K562 (cell line): ENCODE measurements around the gene HOXC11. TPM values are rescaled to one million over a fixed set of nuclear protein-coding genes. Genes with fewer than 3 reads are reported as not detected.

Source experiments
- ATAC-seq: fragments of 200-7000 bp; cut with Tn5 transposase; 3 replicates; pipeline ENCODE4 v1.9.1; 2020; ENCODE audit warnings: moderate library complexity
- BruUV-seq: library from RNA; stranded (reverse); fragments of 400-500 nt; replicated peaks from 2 replicates; lab custom pipeline; 2021; lab: Mats Ljungman, UMichigan
- CTCF ChIA-PET: fragments of 300-600 bp; formaldehyde crosslinking; extraction: SDS; loops from one replicate; lab custom pipeline; 2021; ENCODE audit warnings: low intra/inter-chr PET ratio; lab: Yijun Ruan, JAX
- POLR2A ChIA-PET: fragments of 300-600, 350-650 bp; sonication (Branson Sonifier 250); formaldehyde crosslinking; extraction: SDS; loops from one replicate; lab custom pipeline; 2021; ENCODE audit warnings: antibody characterized with exemption, inconsistent platforms; lab: Yijun Ruan, JAX
- DNase-seq, 4 experiments: peaks; one replicate each; pipeline versions ENCODE4 v3.0.0 to v3.0.0-alpha.2; 2011 to 2018; ENCODE audit warnings: low spot score in 3 of 4, mixed read lengths in 3 of 4; ENCODE audit errors: extremely low read depth in 1 of 4
- FAIRE-seq: peaks from 2 replicates; lab custom pipeline; 2011; peaks lifted over from hg19 to GRCh38; lab: Jason Lieb, UNC
- H2AFZ ChIP-seq: 2 replicates; pipeline ENCODE4 v1.6.0; 2011; ENCODE audit warnings: low read depth, low read length, control low read depth, inconsistent platforms
- H3K27ac ChIP-seq: fragments of 200-600 bp; 3 replicates; pipeline ENCODE4 v1.8.0; 2011; ENCODE audit warnings: low read depth, mild to moderate bottlenecking, control low read depth, inconsistent platforms, low read length, moderate library complexity, mixed read lengths; ENCODE audit errors: extremely low read depth
- H3K27me3 ChIP-seq, 2 experiments: fragments of 300-600 bp in 1 of 2; 2 replicates in 1 of 2; 3 replicates in 1 of 2; pipeline versions ENCODE4 v1.6.0 to v1.8.0; 2011; ENCODE audit warnings: inconsistent platforms in 2 of 2, low read length in 2 of 2, mild to moderate bottlenecking in 1 of 2, mixed read lengths in 1 of 2, moderate library complexity in 1 of 2; ENCODE audit not compliant: control insufficient read depth in 2 of 2, insufficient read depth in 2 of 2
- H3K36me3 ChIP-seq: fragments of 300-600 bp; 3 replicates; pipeline ENCODE4 v1.8.0; 2011; ENCODE audit warnings: mild to moderate bottlenecking, low read length, inconsistent platforms; ENCODE audit not compliant: control insufficient read depth, insufficient read depth
- H3K4me1 ChIP-seq, 2 experiments: fragments of 200-600 bp in 1 of 2; replicated peaks in 1 of 2; 2 replicates in 1 of 2; 3 replicates in 1 of 2; pipeline versions ENCODE4 v1.5.1 to v1.8.0; 2011; ENCODE audit warnings: inconsistent platforms in 2 of 2, low read length in 2 of 2, mild to moderate bottlenecking in 1 of 2, mixed read lengths in 1 of 2, moderate library complexity in 1 of 2; ENCODE audit not compliant: control insufficient read depth in 2 of 2, insufficient read depth in 2 of 2
- H3K4me2 ChIP-seq: 2 replicates; pipeline ENCODE4 v1.6.1; 2011; ENCODE audit warnings: low read length, control low read depth, inconsistent platforms, mixed read lengths; ENCODE audit not compliant: insufficient read depth
- H3K4me3 ChIP-seq: fragments of 200-600 bp; sonication (generic), shearing (Covaris generic); 2 replicates; pipeline ENCODE4 v1.5.1; 2016; ENCODE audit warnings: control low read depth, inconsistent platforms
- H3K79me2 ChIP-seq: fragments of 200-600 bp; 3 replicates; pipeline ENCODE4 v1.8.0; 2011; ENCODE audit warnings: low read length, inconsistent platforms; ENCODE audit not compliant: control insufficient read depth, insufficient read depth
- H3K9ac ChIP-seq, 2 experiments: 2 replicates each; pipeline versions ENCODE4 v1.6.0 to v1.6.1; 2011; ENCODE audit warnings: low read depth in 2 of 2, low read length in 2 of 2, control low read depth in 1 of 2, inconsistent platforms in 1 of 2, mild to moderate bottlenecking in 1 of 2, mixed read lengths in 1 of 2; ENCODE audit not compliant: insufficient read depth in 1 of 2
- H3K9me1 ChIP-seq: one replicate; pipeline ENCODE4 v1.6.0; 2011; ENCODE audit warnings: inconsistent platforms, mild to moderate bottlenecking, low read length, moderate library complexity; ENCODE audit not compliant: control insufficient read depth, insufficient read depth
- H3K9me3 ChIP-seq: replicated peaks from 2 replicates; pipeline ENCODE4 v1.5.1; 2011; ENCODE audit warnings: low read depth, low read length, inconsistent platforms; ENCODE audit not compliant: control insufficient read depth, insufficient read depth
- H4K20me1 ChIP-seq: replicated peaks from 2 replicates; pipeline ENCODE4 v1.6.1; 2011; ENCODE audit warnings: low read length, inconsistent platforms, mixed read lengths; ENCODE audit not compliant: control insufficient read depth, insufficient read depth
- HMGN3 ChIP-seq: IDR thresholded peaks from 2 replicates; pipeline ENCODE4 v1.6.1; 2011; ENCODE audit warnings: borderline replicate concordance, low read depth, mild to moderate bottlenecking, mixed read lengths, low read length; ENCODE audit not compliant: insufficient read length; ENCODE audit errors: extremely low read depth
- ZNF280B ChIP-seq: fragments of 250-450 bp; sonication (Bioruptor Pico); IDR thresholded peaks from 2 replicates; pipeline ENCODE4 v1.5.1; 2021; ENCODE audit warnings: mild to moderate bottlenecking
- ZNF639 ChIP-seq, 2 experiments: fragments of 200-800 bp in 1 of 2; sonication (Bioruptor generic) in 1 of 2; sonication (generic) in 1 of 2; formaldehyde crosslinking in 1 of 2; IDR thresholded peaks in 1 of 2; conservative IDR thresholded peaks in 1 of 2; 2 replicates each; pipeline versions ENCODE4 v1.5.0 to v1.6.1; 2016 to 2020; ENCODE audit warnings: missing compliant biosample characterization in 1 of 2, missing genetic modification characterization in 1 of 2, missing genetic modification reagents in 1 of 2
- WGBS: fragments of 100-300 bp; shearing (Covaris generic); methylation state at CpG from one replicate; pipeline ENCODE4 v1.1.6; 2016; ENCODE audit warnings: low coverage, mixed read lengths; ENCODE audit not compliant: insufficient coverage; ENCODE audit errors: missing lambda C conversion rate; 5-methylcytosine and 5-hydroxymethylcytosine counted together
- in situ Hi-C: fragments of 300-500 bp; cut with MboI; formaldehyde crosslinking; loops from 4 replicates; pipeline ENCODE4 v1.15.0; 2018; ENCODE audit warnings: inconsistent platforms, mixed read lengths
- intact Hi-C: fragments of 100-400 bp; cut with micrococcal nuclease; formaldehyde crosslinking; loops from 2 replicates; pipeline ENCODE4 v1.14.2; 2022
- polyA plus RNA-seq, 8 experiments: library from polyadenylated mRNA; depleted of rRNA in 4 of 8; stranded (reverse) in 5 of 8; unstranded in 3 of 8; fragments of >200 nt; fragmentation: Nextera tagmentation in 2 of 8; fragmentation: Illumina TruSeq in 1 of 8; extraction: Ambion mirVana in 2 of 8; extraction: Trizol in 1 of 8; gene quantifications; 2 replicates each; pipeline versions ENCODE4 v1.2.1 to v1.2.3, GENCODE V29; 2011 to 2014; ENCODE audit warnings: inconsistent platforms in 1 of 8, missing spikeins in 1 of 8
- total RNA-seq, 7 experiments: library from RNA; depleted of rRNA in 6 of 7; stranded (reverse); fragments of >200 nt in 6 of 7; fragmentation: Illumina TruSeq in 2 of 7; extraction: Trizol in 2 of 7; gene quantifications; 2 replicates each; pipeline versions ENCODE4 v1.2.1 to v1.2.3, GENCODE V29; 2011 to 2021; ENCODE audit warnings: low replicate concordance in 1 of 7
- TF ChIP-seq, protein P1 (sequence below): fragments of 200-600 bp; sonication (generic); IDR thresholded peaks from one replicate; pipeline ENCODE4 v1.6.1; 2012; ENCODE audit warnings: mild to moderate bottlenecking, low read depth, low read length, inconsistent platforms

Gene HOXC11
- total and polyA plus RNA-seq, 9 of the 15 experiments (the other 6 are each of a cell fraction or from before 2014, with no cell fraction given), result not detected

DNA sequence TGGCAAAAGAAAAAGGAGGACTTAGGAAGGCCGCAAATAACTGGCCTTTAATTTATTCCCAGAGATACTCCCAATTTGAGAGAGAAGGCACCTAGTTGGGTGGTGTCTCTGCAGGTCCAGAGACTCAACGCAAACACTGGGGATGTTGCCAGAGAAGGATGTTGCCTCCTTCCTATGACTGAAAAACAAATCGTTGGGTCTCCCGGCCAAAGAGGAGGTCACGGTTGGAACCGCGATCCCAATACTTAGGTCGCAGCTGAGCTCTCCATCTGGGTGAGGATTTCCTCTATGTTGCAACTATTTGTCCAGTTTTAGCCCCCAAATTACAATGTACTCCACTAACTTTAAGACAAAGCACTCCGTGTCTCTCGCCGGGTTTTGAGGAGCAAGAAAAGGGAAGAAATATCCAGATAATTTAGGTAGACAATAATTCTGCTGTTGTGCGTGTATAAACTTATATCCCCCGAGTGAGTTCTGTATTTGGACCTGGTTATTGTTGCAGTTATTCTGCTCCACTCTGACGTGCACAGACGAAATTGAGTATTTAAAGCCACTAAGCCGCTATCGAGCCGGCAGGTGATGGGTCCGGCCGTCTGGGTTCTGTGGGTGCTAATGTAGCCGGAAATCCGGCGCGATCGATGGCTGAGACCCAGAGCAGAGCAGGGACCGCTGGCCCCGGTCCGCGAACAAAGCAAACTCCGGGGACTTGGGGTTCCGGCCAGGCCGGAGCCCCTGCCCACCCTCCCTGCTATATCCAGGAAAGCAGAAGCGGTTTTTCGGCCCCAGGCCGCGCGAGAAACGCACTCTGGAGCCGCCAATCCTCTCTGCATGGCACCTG is 12.5 kb upstream of the HOXC11 start:
- H4K20me1 ChIP-seq, result 0 out of 2 replicates have a peak, but pooled peaks cover 19% of the 10 kb centered on the region
- no peak overlapping the region for H3K27ac ChIP-seq
- H3K9me3 ChIP-seq, result no peaks in the 10 kb centered on the region
- peaks cover 64 to 79% of the 10 kb centered on the region in 2 experiments for H3K27me3 ChIP-seq
- WGBS, result 25% methylated on average over 34 of the region's 39 CpGs
- intact Hi-C loops, result no loop called here
- H3K36me3 ChIP-seq, result no peaks in the 10 kb centered on the region
- ATAC-seq (no peak), FAIRE-seq (no peak), DNase-seq (no peak)
- no TSS peak for BruUV-seq
- CTCF ChIA-PET, result no interaction called here
- POLR2A ChIA-PET, result interaction anchor here (0.6 to 1.0 kb wide), 2 partner anchors 31 to 104 kb away, joined by 3 to 4 read pairs; no protein-coding TSS in a partner anchor
- no peak overlapping the region for H2AFZ ChIP-seq
- no peak overlapping the region for H3K4me3 ChIP-seq
- H3K79me2 ChIP-seq, result no peaks in the 10 kb centered on the region
- in situ Hi-C loops, result no loop called here
- peaks cover 0 to 18% of the 10 kb centered on the region in 2 experiments; a peak in 4 of 5 replicates for H3K4me1 ChIP-seq
- H3K9ac ChIP-seq, result no peak overlapping the region
- H3K4me2 ChIP-seq, result no peak overlapping the region
- no peaks in the 10 kb centered on the region for H3K9me1 ChIP-seq
- no peak for TF ChIP-seq ZNF639 (CRISPR knock-in tag; conservative IDR thresholded peaks at IDR 0.05 in 1 of 2, IDR thresholded peaks at IDR 0.05 in 1 of 2)
- no peak for TF ChIP-seq HMGN3
- TF ChIP-seq, protein P1, sequence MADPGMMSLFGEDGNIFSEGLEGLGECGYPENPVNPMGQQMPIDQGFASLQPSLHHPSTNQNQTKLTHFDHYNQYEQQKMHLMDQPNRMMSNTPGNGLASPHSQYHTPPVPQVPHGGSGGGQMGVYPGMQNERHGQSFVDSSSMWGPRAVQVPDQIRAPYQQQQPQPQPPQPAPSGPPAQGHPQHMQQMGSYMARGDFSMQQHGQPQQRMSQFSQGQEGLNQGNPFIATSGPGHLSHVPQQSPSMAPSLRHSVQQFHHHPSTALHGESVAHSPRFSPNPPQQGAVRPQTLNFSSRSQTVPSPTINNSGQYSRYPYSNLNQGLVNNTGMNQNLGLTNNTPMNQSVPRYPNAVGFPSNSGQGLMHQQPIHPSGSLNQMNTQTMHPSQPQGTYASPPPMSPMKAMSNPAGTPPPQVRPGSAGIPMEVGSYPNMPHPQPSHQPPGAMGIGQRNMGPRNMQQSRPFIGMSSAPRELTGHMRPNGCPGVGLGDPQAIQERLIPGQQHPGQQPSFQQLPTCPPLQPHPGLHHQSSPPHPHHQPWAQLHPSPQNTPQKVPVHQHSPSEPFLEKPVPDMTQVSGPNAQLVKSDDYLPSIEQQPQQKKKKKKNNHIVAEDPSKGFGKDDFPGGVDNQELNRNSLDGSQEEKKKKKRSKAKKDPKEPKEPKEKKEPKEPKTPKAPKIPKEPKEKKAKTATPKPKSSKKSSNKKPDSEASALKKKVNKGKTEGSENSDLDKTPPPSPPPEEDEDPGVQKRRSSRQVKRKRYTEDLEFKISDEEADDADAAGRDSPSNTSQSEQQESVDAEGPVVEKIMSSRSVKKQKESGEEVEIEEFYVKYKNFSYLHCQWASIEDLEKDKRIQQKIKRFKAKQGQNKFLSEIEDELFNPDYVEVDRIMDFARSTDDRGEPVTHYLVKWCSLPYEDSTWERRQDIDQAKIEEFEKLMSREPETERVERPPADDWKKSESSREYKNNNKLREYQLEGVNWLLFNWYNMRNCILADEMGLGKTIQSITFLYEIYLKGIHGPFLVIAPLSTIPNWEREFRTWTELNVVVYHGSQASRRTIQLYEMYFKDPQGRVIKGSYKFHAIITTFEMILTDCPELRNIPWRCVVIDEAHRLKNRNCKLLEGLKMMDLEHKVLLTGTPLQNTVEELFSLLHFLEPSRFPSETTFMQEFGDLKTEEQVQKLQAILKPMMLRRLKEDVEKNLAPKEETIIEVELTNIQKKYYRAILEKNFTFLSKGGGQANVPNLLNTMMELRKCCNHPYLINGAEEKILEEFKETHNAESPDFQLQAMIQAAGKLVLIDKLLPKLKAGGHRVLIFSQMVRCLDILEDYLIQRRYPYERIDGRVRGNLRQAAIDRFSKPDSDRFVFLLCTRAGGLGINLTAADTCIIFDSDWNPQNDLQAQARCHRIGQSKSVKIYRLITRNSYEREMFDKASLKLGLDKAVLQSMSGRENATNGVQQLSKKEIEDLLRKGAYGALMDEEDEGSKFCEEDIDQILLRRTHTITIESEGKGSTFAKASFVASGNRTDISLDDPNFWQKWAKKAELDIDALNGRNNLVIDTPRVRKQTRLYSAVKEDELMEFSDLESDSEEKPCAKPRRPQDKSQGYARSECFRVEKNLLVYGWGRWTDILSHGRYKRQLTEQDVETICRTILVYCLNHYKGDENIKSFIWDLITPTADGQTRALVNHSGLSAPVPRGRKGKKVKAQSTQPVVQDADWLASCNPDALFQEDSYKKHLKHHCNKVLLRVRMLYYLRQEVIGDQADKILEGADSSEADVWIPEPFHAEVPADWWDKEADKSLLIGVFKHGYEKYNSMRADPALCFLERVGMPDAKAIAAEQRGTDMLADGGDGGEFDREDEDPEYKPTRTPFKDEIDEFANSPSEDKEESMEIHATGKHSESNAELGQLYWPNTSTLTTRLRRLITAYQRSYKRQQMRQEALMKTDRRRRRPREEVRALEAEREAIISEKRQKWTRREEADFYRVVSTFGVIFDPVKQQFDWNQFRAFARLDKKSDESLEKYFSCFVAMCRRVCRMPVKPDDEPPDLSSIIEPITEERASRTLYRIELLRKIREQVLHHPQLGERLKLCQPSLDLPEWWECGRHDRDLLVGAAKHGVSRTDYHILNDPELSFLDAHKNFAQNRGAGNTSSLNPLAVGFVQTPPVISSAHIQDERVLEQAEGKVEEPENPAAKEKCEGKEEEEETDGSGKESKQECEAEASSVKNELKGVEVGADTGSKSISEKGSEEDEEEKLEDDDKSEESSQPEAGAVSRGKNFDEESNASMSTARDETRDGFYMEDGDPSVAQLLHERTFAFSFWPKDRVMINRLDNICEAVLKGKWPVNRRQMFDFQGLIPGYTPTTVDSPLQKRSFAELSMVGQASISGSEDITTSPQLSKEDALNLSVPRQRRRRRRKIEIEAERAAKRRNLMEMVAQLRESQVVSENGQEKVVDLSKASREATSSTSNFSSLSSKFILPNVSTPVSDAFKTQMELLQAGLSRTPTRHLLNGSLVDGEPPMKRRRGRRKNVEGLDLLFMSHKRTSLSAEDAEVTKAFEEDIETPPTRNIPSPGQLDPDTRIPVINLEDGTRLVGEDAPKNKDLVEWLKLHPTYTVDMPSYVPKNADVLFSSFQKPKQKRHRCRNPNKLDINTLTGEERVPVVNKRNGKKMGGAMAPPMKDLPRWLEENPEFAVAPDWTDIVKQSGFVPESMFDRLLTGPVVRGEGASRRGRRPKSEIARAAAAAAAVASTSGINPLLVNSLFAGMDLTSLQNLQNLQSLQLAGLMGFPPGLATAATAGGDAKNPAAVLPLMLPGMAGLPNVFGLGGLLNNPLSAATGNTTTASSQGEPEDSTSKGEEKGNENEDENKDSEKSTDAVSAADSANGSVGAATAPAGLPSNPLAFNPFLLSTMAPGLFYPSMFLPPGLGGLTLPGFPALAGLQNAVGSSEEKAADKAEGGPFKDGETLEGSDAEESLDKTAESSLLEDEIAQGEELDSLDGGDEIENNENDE, result no peak
- TF ChIP-seq ZNF280B (CRISPR knock-in tag), result no peak
